ENCODE data around the gene EIF4E2. TPM values are rescaled to one million over a fixed set of nuclear protein-coding genes. Genes with fewer than 3 reads are reported as not detected.

The EIF4E2 gene
- polyA plus RNA-seq (2013, experiment 1 of 2): 120 TPM
- polyA plus RNA-seq (2013, experiment 2 of 2): 130 TPM

GRCh38 chr2:232550354-232551249, at the start of gene EIF4E2, which contains the start of gene TIGD1:
Gene EIF4E2 (plus strand): TSS chr2:232550689. CDS start chr2:232550725, 36 bp downstream.
Gene TIGD1 (minus strand): TSS chr2:232550557. CDS start chr2:232549882, 675 bp downstream.
- Histone ChIP-seq H3K4me3 (ENCODE audit: extremely low read depth, insufficient read depth, low read length, poor library complexity, severe bottlenecking) (peak within 1 kb of the TSS; percentile 80), H3K27ac (ENCODE audit: low read depth, low read length, severe bottlenecking) (peak within 1 kb of the TSS; percentile 99), H3K4me1 (ENCODE audit: control insufficient read depth, insufficient read depth, low read length, poor library complexity, severe bottlenecking) (peaks cover 2% of the 10 kb centered on the region), H3K36me3 (ENCODE audit: control insufficient read depth, insufficient read depth, low read length) (peaks cover 60% of the 10 kb centered on the region), H3K9me3 (ENCODE audit: control insufficient read depth, low read length) (no peaks in the 10 kb centered on the region)
- WGBS, 2 experiments (ENCODE audit: insufficient coverage in 2 of 2): 0 to 1% methylated on average over 49 to 63 of the region's 81 CpGs

- H3K27ac ChIP-seq (ENCODE audit: low read depth, low read length, severe bottlenecking): no peak overlapping the region
- H3K36me3 ChIP-seq (ENCODE audit: control insufficient read depth, insufficient read depth, low read length): no peaks in the 10 kb centered on the region
- no peaks in the 10 kb centered on the region for H3K9me3 ChIP-seq (ENCODE audit: control insufficient read depth, low read length)
- 79 to 82% methylated on average over 3 to 8 of the region's 9 CpGs for WGBS, 2 experiments (ENCODE audit: insufficient coverage in 2 of 2)
- no peak overlapping the region for H3K4me3 ChIP-seq (ENCODE audit: extremely low read depth, insufficient read depth, low read length, poor library complexity, severe bottlenecking)
- H3K4me1 ChIP-seq (ENCODE audit: control insufficient read depth, insufficient read depth, low read length, poor library complexity, severe bottlenecking): peaks cover 9% of the 10 kb centered on the region
These were observed 49.1 kb upstream of the EIF4E2 start for GRCh38 chr2:232501331-232501771.

GRCh38 chr2:232501794-232502390, 48.6 kb upstream of the EIF4E2 start:
- Histone ChIP-seq H3K27ac (ENCODE audit: low read depth, low read length, severe bottlenecking) (no peak overlapping the region), H3K4me3 (ENCODE audit: extremely low read depth, insufficient read depth, low read length, poor library complexity, severe bottlenecking) (no peak overlapping the region), H3K4me1 (ENCODE audit: control insufficient read depth, insufficient read depth, low read length, poor library complexity, severe bottlenecking) (peaks cover 9% of the 10 kb centered on the region), H3K9me3 (ENCODE audit: control insufficient read depth, low read length) (no peaks in the 10 kb centered on the region), H3K36me3 (ENCODE audit: control insufficient read depth, insufficient read depth, low read length) (no peaks in the 10 kb centered on the region)
- WGBS, 2 experiments (ENCODE audit: insufficient coverage in 2 of 2): 17 to 19% methylated on average over 4 to 8 of the region's 10 CpGs

- Histone ChIP-seq H3K36me3 (ENCODE audit: control insufficient read depth, insufficient read depth, low read length) (no peaks in the 10 kb centered on the region), H3K27ac (ENCODE audit: low read depth, low read length, severe bottlenecking) (no peak overlapping the region), H3K4me3 (ENCODE audit: extremely low read depth, insufficient read depth, low read length, poor library complexity, severe bottlenecking) (no peak overlapping the region), H3K9me3 (ENCODE audit: control insufficient read depth, low read length) (no peaks in the 10 kb centered on the region), H3K4me1 (ENCODE audit: control insufficient read depth, insufficient read depth, low read length, poor library complexity, severe bottlenecking) (peaks cover 9% of the 10 kb centered on the region)
- WGBS, 2 experiments (ENCODE audit: insufficient coverage in 2 of 2): 3 to 10% methylated on average over 10 to 15 of the region's 21 CpGs
These were observed 48.0 kb upstream of the EIF4E2 start for GRCh38 chr2:232502511-232502910.

GRCh38 chr2:232502911-232503808, 47.3 kb upstream of the EIF4E2 start:
- Histone ChIP-seq H3K4me3 (ENCODE audit: extremely low read depth, insufficient read depth, low read length, poor library complexity, severe bottlenecking) (peak overlapping the region; percentile 31), H3K36me3 (ENCODE audit: control insufficient read depth, insufficient read depth, low read length) (no peaks in the 10 kb centered on the region), H3K9me3 (ENCODE audit: control insufficient read depth, low read length) (no peaks in the 10 kb centered on the region), H3K27ac (ENCODE audit: low read depth, low read length, severe bottlenecking) (no peak overlapping the region), H3K4me1 (ENCODE audit: control insufficient read depth, insufficient read depth, low read length, poor library complexity, severe bottlenecking) (peaks cover 9% of the 10 kb centered on the region)
- 2% methylated on average over 38 to 41 of the region's 75 CpGs for whole genome bisulfite sequencing, 2 experiments (ENCODE audit: insufficient coverage in 2 of 2)

- WGBS, 2 experiments (ENCODE audit: insufficient coverage in 2 of 2): 17 to 24% methylated on average over 12 to 14 of the region's 16 CpGs
- Histone ChIP-seq H3K27ac (ENCODE audit: low read depth, low read length, severe bottlenecking) (no peak overlapping the region), H3K4me3 (ENCODE audit: extremely low read depth, insufficient read depth, low read length, poor library complexity, severe bottlenecking) (peak overlapping the region; percentile 31), H3K4me1 (ENCODE audit: control insufficient read depth, insufficient read depth, low read length, poor library complexity, severe bottlenecking) (peaks cover 9% of the 10 kb centered on the region), H3K9me3 (ENCODE audit: control insufficient read depth, low read length) (no peaks in the 10 kb centered on the region), H3K36me3 (ENCODE audit: control insufficient read depth, insufficient read depth, low read length) (no peaks in the 10 kb centered on the region)
These were observed 46.6 kb upstream of the EIF4E2 start for GRCh38 chr2:232503809-232504323.

GRCh38 chr2:232504438-232504837, 46.1 kb upstream of the EIF4E2 start:
- Histone ChIP-seq H3K4me3 (ENCODE audit: extremely low read depth, insufficient read depth, low read length, poor library complexity, severe bottlenecking) (no peak overlapping the region), H3K36me3 (ENCODE audit: control insufficient read depth, insufficient read depth, low read length) (no peaks in the 10 kb centered on the region), H3K9me3 (ENCODE audit: control insufficient read depth, low read length) (no peaks in the 10 kb centered on the region), H3K27ac (ENCODE audit: low read depth, low read length, severe bottlenecking) (no peak overlapping the region), H3K4me1 (ENCODE audit: control insufficient read depth, insufficient read depth, low read length, poor library complexity, severe bottlenecking) (peaks cover 9% of the 10 kb centered on the region)
- WGBS, 2 experiments (ENCODE audit: insufficient coverage in 2 of 2): no CpG with 5 or more reads among the region's 2 CpGs

- Histone ChIP-seq H3K27ac (ENCODE audit: low read depth, low read length, severe bottlenecking) (no peak overlapping the region), H3K4me1 (ENCODE audit: control insufficient read depth, insufficient read depth, low read length, poor library complexity, severe bottlenecking) (peaks cover 9% of the 10 kb centered on the region), H3K9me3 (ENCODE audit: control insufficient read depth, low read length) (no peaks in the 10 kb centered on the region), H3K36me3 (ENCODE audit: control insufficient read depth, insufficient read depth, low read length) (no peaks in the 10 kb centered on the region), H3K4me3 (ENCODE audit: extremely low read depth, insufficient read depth, low read length, poor library complexity, severe bottlenecking) (no peak overlapping the region)
- WGBS, 2 experiments (ENCODE audit: insufficient coverage in 2 of 2): 16 to 21% methylated on average over 7 to 9 of the region's 10 CpGs
These were observed 44.6 kb upstream of the EIF4E2 start for GRCh38 chr2:232505856-232506255.

- H3K4me3 ChIP-seq (ENCODE audit: extremely low read depth, insufficient read depth, low read length, poor library complexity, severe bottlenecking): no peak overlapping the region
- peaks cover 9% of the 10 kb centered on the region for H3K4me1 ChIP-seq (ENCODE audit: control insufficient read depth, insufficient read depth, low read length, poor library complexity, severe bottlenecking)
- WGBS, 2 experiments (ENCODE audit: insufficient coverage in 2 of 2): 91 to 100% methylated on average over 3 to 4 of the region's 4 CpGs
- H3K36me3 ChIP-seq (ENCODE audit: control insufficient read depth, insufficient read depth, low read length): no peaks in the 10 kb centered on the region
- no peak overlapping the region for H3K27ac ChIP-seq (ENCODE audit: low read depth, low read length, severe bottlenecking)
- no peaks in the 10 kb centered on the region for H3K9me3 ChIP-seq (ENCODE audit: control insufficient read depth, low read length)
These were observed 43.8 kb upstream of the EIF4E2 start for GRCh38 chr2:232506709-232507108.

GRCh38 chr2:232508251-232508650, 42.2 kb upstream of the EIF4E2 start:
- peaks cover 5% of the 10 kb centered on the region for H3K4me1 ChIP-seq (ENCODE audit: control insufficient read depth, insufficient read depth, low read length, poor library complexity, severe bottlenecking)
- WGBS, 2 experiments (ENCODE audit: insufficient coverage in 2 of 2): 78 to 80% methylated on average over 3 to 5 of the region's 7 CpGs
- H3K27ac ChIP-seq (ENCODE audit: low read depth, low read length, severe bottlenecking): no peak overlapping the region
- no peak overlapping the region for H3K4me3 ChIP-seq (ENCODE audit: extremely low read depth, insufficient read depth, low read length, poor library complexity, severe bottlenecking)
- H3K9me3 ChIP-seq (ENCODE audit: control insufficient read depth, low read length): no peaks in the 10 kb centered on the region
- no peaks in the 10 kb centered on the region for H3K36me3 ChIP-seq (ENCODE audit: control insufficient read depth, insufficient read depth, low read length)
